Colonic mucosa (tissue), 4 donors: ENCODE data around the gene NTRK2. TPM values are rescaled to one million over a fixed set of nuclear protein-coding genes. Genes with fewer than 3 reads are reported as not detected.

Source experiments
- DNase-seq: peaks from one replicate; pipeline ENCODE4 v3.0.0-alpha.2; 2020
- H3K27ac ChIP-seq: fragments of 200-600 bp; one replicate; pipeline ENCODE4 v1.8.0; 2021
- H3K27me3 ChIP-seq: fragments of 200-600 bp; one replicate; pipeline ENCODE4 v1.8.0; 2021
- H3K36me3 ChIP-seq: fragments of 200-600 bp; one replicate; pipeline ENCODE4 v1.8.0; 2021
- H3K4me1 ChIP-seq: fragments of 200-600 bp; one replicate; pipeline ENCODE4 v1.8.0; 2021; ENCODE audit warnings: mild to moderate bottlenecking
- H3K4me3 ChIP-seq: fragments of 200-600 bp; one replicate; pipeline ENCODE4 v1.8.0; 2021
- H3K9ac ChIP-seq, 2 donors: one replicate each; pipeline ENCODE4 v1.7.0; 2013; ENCODE audit warnings: control low read depth in 2 of 2, low read depth in 2 of 2, low read length in 2 of 2
- H3K9me3 ChIP-seq: fragments of 200-600 bp; one replicate; pipeline ENCODE4 v1.8.0; 2021
- intact Hi-C: fragments of 100-400 bp; cut with DNase I; formaldehyde crosslinking; loops from one replicate; pipeline ENCODE4 v1.14.1; 2022
- total RNA-seq, 2 donors: library from RNA; stranded (reverse); fragmentation: NEBNext Ultra II Directional in 1 of 2; extraction: Animal tissue kit (Norgen Biotek cat#: 25700) in 1 of 2; gene quantifications; one replicate each; pipeline ENCODE4 v1.2.1, GENCODE V29; 2021
- TF ChIP-seq, protein P1 (sequence below): fragments of 200-600 bp; IDR thresholded peaks from one replicate; pipeline ENCODE4 v1.8.0; 2022; ENCODE audit warnings: antibody characterized with exemption, mild to moderate bottlenecking
- donor health status: healthy.
- donor health status: DM: no; HTN: no; CAD: no.
- donor health status: DM: no; HTN: no; CAD: no.

Gene NTRK2
- total RNA-seq, 2 donors from 2014 or later: 0.52 to 2.3 TPM

DNA sequence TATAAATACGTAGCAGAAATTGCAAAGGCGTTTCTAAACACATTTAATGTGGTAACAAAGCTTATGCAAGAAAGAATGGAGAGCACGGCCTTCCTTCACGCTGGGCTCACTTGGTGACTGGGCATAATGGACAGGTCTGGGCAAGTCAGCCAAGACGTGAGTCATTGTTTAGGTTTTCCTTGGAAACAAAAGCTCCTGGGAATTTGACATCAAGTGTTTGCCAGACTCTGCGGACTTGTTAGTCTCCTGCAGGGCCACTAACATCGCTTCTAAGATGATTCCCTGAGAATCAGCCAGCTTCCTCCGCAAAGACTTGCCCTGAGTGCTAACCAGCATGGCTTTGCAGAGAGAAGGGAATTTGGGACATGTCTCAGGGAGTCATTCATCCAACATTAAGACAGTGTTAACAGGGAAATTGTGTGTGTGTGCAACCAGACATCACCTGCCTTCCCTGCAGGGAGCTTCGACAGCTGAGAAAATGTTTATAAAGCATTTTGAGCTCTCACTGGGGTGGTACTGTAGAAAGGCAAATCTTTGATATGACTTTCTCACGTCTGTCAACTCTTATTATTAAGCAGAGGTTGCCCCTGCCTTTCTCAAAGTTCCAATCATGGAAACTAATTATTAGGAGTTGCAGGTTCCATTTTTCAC, 182.5 kb downstream of the NTRK2 start:
- Histone ChIP-seq H3K27me3 (no peaks in the 10 kb centered on the region), H3K9me3 (no peaks in the 10 kb centered on the region), H3K4me1 (no peaks in the 10 kb centered on the region), H3K27ac (no peak overlapping the region), H3K9ac (no peak overlapping the region), H3K4me3 (no peak overlapping the region), H3K36me3 (no peaks in the 10 kb centered on the region)
- TF ChIP-seq, protein P1, sequence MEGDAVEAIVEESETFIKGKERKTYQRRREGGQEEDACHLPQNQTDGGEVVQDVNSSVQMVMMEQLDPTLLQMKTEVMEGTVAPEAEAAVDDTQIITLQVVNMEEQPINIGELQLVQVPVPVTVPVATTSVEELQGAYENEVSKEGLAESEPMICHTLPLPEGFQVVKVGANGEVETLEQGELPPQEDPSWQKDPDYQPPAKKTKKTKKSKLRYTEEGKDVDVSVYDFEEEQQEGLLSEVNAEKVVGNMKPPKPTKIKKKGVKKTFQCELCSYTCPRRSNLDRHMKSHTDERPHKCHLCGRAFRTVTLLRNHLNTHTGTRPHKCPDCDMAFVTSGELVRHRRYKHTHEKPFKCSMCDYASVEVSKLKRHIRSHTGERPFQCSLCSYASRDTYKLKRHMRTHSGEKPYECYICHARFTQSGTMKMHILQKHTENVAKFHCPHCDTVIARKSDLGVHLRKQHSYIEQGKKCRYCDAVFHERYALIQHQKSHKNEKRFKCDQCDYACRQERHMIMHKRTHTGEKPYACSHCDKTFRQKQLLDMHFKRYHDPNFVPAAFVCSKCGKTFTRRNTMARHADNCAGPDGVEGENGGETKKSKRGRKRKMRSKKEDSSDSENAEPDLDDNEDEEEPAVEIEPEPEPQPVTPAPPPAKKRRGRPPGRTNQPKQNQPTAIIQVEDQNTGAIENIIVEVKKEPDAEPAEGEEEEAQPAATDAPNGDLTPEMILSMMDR: no peak
- intact Hi-C loops: no loop called here
- DNase-seq: no peak

DNA sequence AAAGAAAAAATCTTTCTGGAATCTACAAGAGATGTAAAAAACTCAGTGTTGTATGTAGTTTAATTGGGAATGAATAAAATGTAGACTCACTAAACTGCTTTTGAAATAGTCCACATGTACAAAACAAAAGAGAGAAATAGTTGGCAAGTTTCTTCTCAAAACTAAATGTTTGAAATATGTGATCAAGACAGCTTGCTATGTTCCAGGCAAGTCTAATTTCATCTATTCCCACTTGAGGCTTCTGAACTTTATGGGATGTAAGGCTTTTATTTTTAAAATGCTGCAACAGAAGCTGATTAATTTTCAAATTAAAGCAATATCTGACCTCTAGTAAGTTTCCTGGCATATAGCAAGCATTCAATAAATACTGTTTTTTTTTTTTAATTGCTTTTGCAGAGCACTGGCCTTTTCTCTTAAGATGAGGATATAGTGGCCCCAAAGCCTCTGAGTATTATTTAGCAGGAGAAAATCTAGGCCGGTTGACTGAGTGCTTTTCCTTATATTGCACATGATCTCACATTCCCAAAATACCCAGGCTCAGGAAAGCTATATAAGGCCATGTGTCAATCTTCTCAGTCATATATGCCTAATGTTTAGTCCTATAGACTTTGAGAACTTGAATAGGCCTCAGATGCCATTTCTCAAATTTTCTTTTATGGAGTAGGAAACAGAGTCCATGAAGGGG, 183.2 kb downstream of the NTRK2 start:
- no peak for DNase-seq
- Histone ChIP-seq H3K27me3 (no peaks in the 10 kb centered on the region), H3K9ac (no peak overlapping the region), H3K4me3 (no peak overlapping the region), H3K27ac (no peak overlapping the region), H3K4me1 (no peaks in the 10 kb centered on the region), H3K36me3 (no peaks in the 10 kb centered on the region), H3K9me3 (no peaks in the 10 kb centered on the region)
- intact Hi-C loops: no loop called here
- TF ChIP-seq, protein P1: no peak

DNA sequence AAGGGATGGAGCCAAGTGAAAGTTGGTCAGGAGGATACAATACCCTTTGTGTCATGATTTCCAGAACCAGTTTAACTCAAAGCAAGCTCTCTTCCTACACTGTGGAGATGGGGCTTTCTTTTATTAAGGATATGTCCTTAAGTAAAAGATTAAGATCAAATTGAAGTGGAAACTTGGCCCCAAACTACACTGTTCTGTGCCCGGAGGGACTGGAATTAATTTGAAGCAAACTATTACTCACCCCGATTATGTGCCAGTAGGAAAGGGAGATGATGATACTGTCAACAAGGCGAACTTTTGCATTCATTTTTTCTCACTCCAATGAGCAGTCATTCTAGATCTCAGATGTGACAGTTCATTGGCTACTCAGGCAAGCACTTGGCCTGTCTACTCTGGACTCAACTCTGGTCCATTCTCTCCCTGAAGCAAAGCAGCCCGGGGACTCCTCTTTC, 186.7 kb downstream of the NTRK2 start:
- no peaks in the 10 kb centered on the region for H3K4me1 ChIP-seq
- H3K9me3 ChIP-seq: no peaks in the 10 kb centered on the region
- H3K27ac ChIP-seq: no peak overlapping the region
- TF ChIP-seq, protein P1: no peak
- intact Hi-C loops: no loop called here
- H3K4me3 ChIP-seq: no peak overlapping the region
- no peak for DNase-seq
- H3K9ac ChIP-seq: no peak overlapping the region
- no peaks in the 10 kb centered on the region for H3K36me3 ChIP-seq
- no peaks in the 10 kb centered on the region for H3K27me3 ChIP-seq

GRCh38 chr9:84857211-84857610, 187.7 kb downstream of the NTRK2 start:
- Histone ChIP-seq H3K9ac (no peak overlapping the region), H3K9me3 (no peaks in the 10 kb centered on the region), H3K4me3 (no peak overlapping the region), H3K27me3 (no peaks in the 10 kb centered on the region), H3K27ac (no peak overlapping the region), H3K4me1 (no peaks in the 10 kb centered on the region), H3K36me3 (no peaks in the 10 kb centered on the region)
- intact Hi-C loops: no loop called here
- TF ChIP-seq, protein P1: no peak
- no peak for DNase-seq

GRCh38 chr9:84858364-84858763, 188.8 kb downstream of the NTRK2 start:
- TF ChIP-seq, protein P1: no peak
- intact Hi-C loops: no loop called here
- DNase-seq: no peak
- Histone ChIP-seq H3K4me3 (no peak overlapping the region), H3K9me3 (no peaks in the 10 kb centered on the region), H3K27ac (no peak overlapping the region), H3K9ac (no peak overlapping the region), H3K27me3 (no peaks in the 10 kb centered on the region), H3K4me1 (no peaks in the 10 kb centered on the region), H3K36me3 (no peaks in the 10 kb centered on the region)
